HCT116 (cell line): ENCODE data around the gene PGGT1B.

Experiments used
- CTCF ChIP-seq, 3 experiments: fragments of 200-600 bp in 1 of 3; sonication (generic) in 1 of 3; IDR thresholded peaks in 2 of 3; conservative IDR thresholded peaks in 1 of 3; 2 replicates each; pipeline ENCODE4 v1.5.1; 2012 to 2017; ENCODE audit warnings: low read depth in 2 of 3, low read length in 2 of 3, antibody characterized with exemption in 1 of 3, borderline replicate concordance in 1 of 3, control low read depth in 1 of 3, mild to moderate bottlenecking in 1 of 3, mixed read lengths in 1 of 3, mixed run types in 1 of 3, moderate library complexity in 1 of 3; ENCODE audit not compliant: insufficient read depth in 1 of 3
- EZH2 ChIP-seq: fragments of 200-600 bp; sonication (generic); IDR thresholded peaks from 2 replicates; pipeline ENCODE4 v1.6.1; 2017; ENCODE audit warnings: antibody characterized with exemption, mixed run types
- RAD21 ChIP-seq: IDR thresholded peaks from 2 replicates; pipeline ENCODE4 v1.6.1; 2012; ENCODE audit warnings: low read depth, mild to moderate bottlenecking
- SP1 ChIP-seq: IDR thresholded peaks from 2 replicates; pipeline ENCODE4 v1.6.1; 2012; ENCODE audit warnings: low read depth

DNA sequence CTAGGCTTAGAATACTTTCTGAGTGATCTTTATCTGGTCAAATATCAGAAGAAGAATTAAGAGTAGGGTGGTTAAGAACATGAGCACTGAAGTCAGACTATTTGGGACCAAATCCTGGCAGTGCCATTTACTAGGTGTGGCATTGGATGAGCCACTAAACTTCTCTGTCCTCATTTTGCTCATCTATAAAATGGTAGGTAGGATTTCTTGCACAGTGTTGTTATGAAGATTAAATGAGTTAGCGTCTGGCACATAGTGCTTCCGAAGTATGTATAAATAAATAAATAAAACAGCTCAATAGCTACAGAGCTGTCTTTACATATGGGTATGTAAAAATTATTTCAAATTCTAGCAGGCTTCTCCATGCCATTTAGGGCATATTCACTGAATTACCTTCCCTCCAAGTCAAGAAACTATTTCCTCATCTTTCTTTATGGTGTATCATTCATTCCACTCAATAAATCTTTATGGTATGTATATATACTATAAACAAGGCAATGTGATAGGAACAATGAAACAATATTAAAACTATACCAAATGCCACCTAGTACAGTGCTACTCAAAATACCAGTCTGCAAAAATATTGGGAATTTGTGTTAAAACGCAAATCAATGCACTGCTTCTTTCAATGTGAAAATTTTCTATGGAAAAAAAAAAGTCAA is 9.8 kb upstream of the PGGT1B start:
- TF ChIP-seq RAD21 (no peak), CTCF (IDR thresholded peaks at IDR 0.05 in 2 of 3, conservative IDR thresholded peaks at IDR 0.05 in 1 of 3; ENCODE audit: borderline replicate concordance in 1 of 3, insufficient read depth in 1 of 3, low read depth in 2 of 3, low read length in 2 of 3) (no peak), EZH2 (no peak), SP1 (no peak)
